Testis (tissue), 3 donors: ENCODE measurements around the gene ANKFY1. TPM values are rescaled to one million over a fixed set of nuclear protein-coding genes. Genes with fewer than 3 reads are reported as not detected.

Source experiments
- polyA plus RNA-seq: library from polyadenylated mRNA; stranded (reverse); fragments of 350-450 nt; fragmentation: Illumina TruSeq; extraction: RNeasy Lipid Tissue Mini Kit (QIAGEN cat#74804); gene quantifications from one replicate; pipeline ENCODE4 v1.2.3, GENCODE V29; 2014; ENCODE audit warnings: low read depth, low replicate concordance; ENCODE audit not compliant: insufficient read depth
- small RNA-seq, 2 donors: library from RNA; depleted of rRNA; stranded (forward); fragments of <200 nt; gene quantifications; one replicate each; pipeline ENCODE3, GENCODE V24; 2016
- total RNA-seq, 2 donors: library from RNA; depleted of rRNA; stranded (reverse); fragments of >200 nt; gene quantifications; one replicate each; pipeline ENCODE4 v1.2.3, GENCODE V29; 2016

The ANKFY1 gene
- total and polyA plus RNA-seq, 3 donors from 2014 or later, result 20.3 to 40.9 (median 34.6) TPM

Small RNA genes within 50 kb of the gene (small RNA-seq; reads per million reads assigned to genes)
- 0 reads per million in 2 donors for gene RF00019

Other genes with a start within 250 kb of the ANKFY1 start
- 100 to 1,000 TPM; 115 to 129 TPM for gene ZZEF1, start 120.9 kb downstream of the ANKFY1 start, total RNA-seq
- gene ZZEF1, start 120.9 kb downstream of the ANKFY1 start, polyA plus RNA-seq, result 36.3 TPM
- gene CYB5D2, start 120.8 kb downstream of the ANKFY1 start, total RNA-seq, result 10 to 100 TPM; 75.1 to 90.3 TPM
- 102 TPM for gene CYB5D2, start 120.8 kb downstream of the ANKFY1 start, polyA plus RNA-seq
- 10 to 100 TPM; 60.7 to 66.1 TPM for gene UBE2G1, start 102.7 kb upstream of the ANKFY1 start, total RNA-seq
- gene UBE2G1, start 102.7 kb upstream of the ANKFY1 start, polyA plus RNA-seq, result 50.1 TPM
- gene SPNS3, start 170.0 kb upstream of the ANKFY1 start, total RNA-seq, result 1 to 10 TPM in 1 of 2 donors, under 1 TPM in 1; 0.39 to 1.4 TPM
- gene SPNS3, start 170.0 kb upstream of the ANKFY1 start, polyA plus RNA-seq, result 0.75 TPM
- gene SPNS2, start 234.9 kb upstream of the ANKFY1 start, total RNA-seq, result 1 to 10 TPM; 6.7 to 8.0 TPM
- 11.5 TPM for gene SPNS2, start 234.9 kb upstream of the ANKFY1 start, polyA plus RNA-seq